T-helper 1 cell treated with Interleukin-12 subunit alpha and Interleukin-12 subunit beta and Interleukin-4 antibody, amounts not matched to agents 30 ng/mL and 1 ng/mL, for 36 hours (primary cell): ENCODE results near the gene HOXB6. TPM values are rescaled to one million over a fixed set of nuclear protein-coding genes. Genes with fewer than 3 reads are reported as not detected.

ENCODE experiments used
- intact Hi-C: fragments of 100-400 bp; cut with micrococcal nuclease; formaldehyde crosslinking; loops from one replicate; pipeline ENCODE4 v1.15.1; 2024
- total RNA-seq: library from RNA; stranded (reverse); gene quantifications from 2 replicates; pipeline ENCODE4 v1.2.3, GENCODE V29; 2022

The HOXB6 gene
- total RNA-seq, 1 donor from 2014 or later = 0.25 TPM

- intact Hi-C loops = no loop called here
Measured at GRCh38 chr17:48571024-48571818, 33.6 kb downstream of the HOXB6 start.

- intact Hi-C loops = no loop called here
Measured at GRCh38 chr17:48570325-48571023, 34.3 kb downstream of the HOXB6 start.

- intact Hi-C loops = no loop called here
Measured at GRCh38 chr17:48569674-48570324, 35.0 kb downstream of the HOXB6 start.

GRCh38 chr17:48569240-48569582, 35.6 kb downstream of the HOXB6 start:
- intact Hi-C loops = no loop called here

- intact Hi-C loops = no loop called here
Measured at GRCh38 chr17:48568499-48569239, 36.1 kb downstream of the HOXB6 start.

GRCh38 chr17:48567646-48568354, 37.0 kb downstream of the HOXB6 start:
- intact Hi-C loops = no loop called here

- intact Hi-C loops = no loop called here
Measured at GRCh38 chr17:48567209-48567608, 37.6 kb downstream of the HOXB6 start.

GRCh38 chr17:48566717-48567116, 38.1 kb downstream of the HOXB6 start:
- intact Hi-C loops = no loop called here

GRCh38 chr17:48565925-48566710, 38.7 kb downstream of the HOXB6 start:
- intact Hi-C loops = no loop called here

GRCh38 chr17:48565022-48565554, 39.7 kb downstream of the HOXB6 start:
- intact Hi-C loops = no loop called here

GRCh38 chr17:48564188-48565021, 40.4 kb downstream of the HOXB6 start:
- intact Hi-C loops = no loop called here

GRCh38 chr17:48563867-48564187, 41.0 kb downstream of the HOXB6 start:
- intact Hi-C loops = no loop called here

- intact Hi-C loops = no loop called here
Measured at GRCh38 chr17:48563385-48563838, 41.4 kb downstream of the HOXB6 start.

- intact Hi-C loops = no loop called here
Measured at GRCh38 chr17:48562934-48563333, 41.9 kb downstream of the HOXB6 start.

GRCh38 chr17:48561884-48562810, 42.6 kb downstream of the HOXB6 start:
- intact Hi-C loops = no loop called here

GRCh38 chr17:48559840-48560817, 44.7 kb downstream of the HOXB6 start:
- intact Hi-C loops = no loop called here
